NCI-H345 treated with DMSO at 0.1 percent for 48 hours (cell line): ENCODE results near the gene ERF.

Experiments used
- DNase-seq: peaks from one replicate; lab custom pipeline; 2025; ENCODE audit not compliant: unreplicated experiment; lab: John Stamatoyannopoulos, UW

The ERF gene

GRCh38 chr19:42217520-42218437, 37.1 kb downstream of the ERF start, which contains the start of gene DEDD2:
Gene DEDD2 (minus strand): TSS chr19:42217677. CDS start chr19:42217007, 670 bp downstream.
- peak; percentile 78 for DNase-seq

- no peak for DNase-seq
Measured at GRCh38 chr19:42216653-42217519, 38.0 kb downstream of the ERF start.

DNA sequence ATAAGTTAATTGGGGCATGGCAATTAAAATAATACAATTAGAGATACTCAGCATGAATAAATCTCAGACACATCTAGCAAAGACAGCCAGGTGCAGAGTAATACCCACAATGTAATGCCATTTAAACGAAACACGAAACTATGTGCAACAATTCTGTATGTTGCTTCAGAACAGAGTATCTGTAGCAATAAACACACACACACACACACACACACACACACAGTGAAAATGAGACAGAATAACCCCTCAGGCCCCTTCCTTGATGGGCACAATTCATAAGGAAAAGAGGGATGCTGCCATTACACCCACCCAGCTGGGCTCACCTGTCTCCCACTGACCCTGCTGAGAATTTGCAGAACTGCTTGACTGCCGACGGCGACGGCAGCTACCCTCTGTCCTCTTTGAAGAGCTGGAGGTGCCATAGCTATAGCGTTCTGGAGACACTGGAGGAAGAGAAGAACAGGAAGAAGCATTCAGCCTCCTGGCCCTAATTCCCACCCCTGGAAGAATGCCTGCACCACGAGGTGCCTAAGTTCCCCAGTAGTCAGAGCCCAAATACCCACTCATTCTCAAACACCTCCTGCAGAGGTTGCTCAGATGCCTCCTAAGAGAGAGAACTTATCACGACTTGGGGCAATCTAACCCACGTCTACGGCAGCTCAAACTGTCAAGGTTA, 40.0 kb downstream of the ERF start:
- DNase-seq, result no peak

DNA sequence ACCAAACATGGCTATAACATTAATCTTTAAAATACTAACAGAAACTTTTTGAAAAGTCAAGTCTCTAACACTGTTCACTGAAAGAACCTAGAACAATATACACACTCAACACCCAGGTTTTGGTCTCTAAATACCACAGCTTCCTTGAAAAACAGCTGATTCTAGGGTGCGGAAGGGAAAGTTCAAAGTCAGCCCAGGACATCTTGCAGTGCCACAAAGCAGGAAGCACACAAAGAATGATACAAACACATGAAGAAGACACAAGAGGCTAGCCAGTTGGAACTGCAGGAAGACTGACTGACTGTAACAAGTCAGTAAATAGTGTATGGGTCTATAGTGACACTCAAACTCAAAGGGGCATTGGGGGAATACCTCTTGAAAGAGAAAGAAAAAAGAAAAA, 42.0 kb downstream of the ERF start:
- DNase-seq, result no peak

DNA sequence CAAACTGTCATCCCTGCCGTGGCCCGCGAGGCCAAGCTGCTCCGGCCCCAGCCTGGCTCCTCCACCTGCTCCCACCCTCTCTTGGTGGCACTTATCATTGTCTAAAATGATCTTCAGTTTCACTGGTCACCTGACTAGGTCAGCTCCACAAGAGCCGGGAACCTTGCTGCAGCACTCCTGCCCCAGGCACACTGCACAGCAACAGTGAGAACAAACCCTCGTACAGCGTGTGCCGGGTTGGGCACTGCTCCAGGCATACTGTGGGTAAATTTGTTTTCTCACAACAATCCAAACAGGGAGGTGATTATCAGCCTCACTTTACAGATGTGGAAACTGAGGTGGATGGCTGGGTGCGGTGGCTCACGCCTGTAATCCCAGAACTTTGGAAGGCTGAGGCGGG, 46.3 kb downstream of the ERF start:
- no peak for DNase-seq

DNA sequence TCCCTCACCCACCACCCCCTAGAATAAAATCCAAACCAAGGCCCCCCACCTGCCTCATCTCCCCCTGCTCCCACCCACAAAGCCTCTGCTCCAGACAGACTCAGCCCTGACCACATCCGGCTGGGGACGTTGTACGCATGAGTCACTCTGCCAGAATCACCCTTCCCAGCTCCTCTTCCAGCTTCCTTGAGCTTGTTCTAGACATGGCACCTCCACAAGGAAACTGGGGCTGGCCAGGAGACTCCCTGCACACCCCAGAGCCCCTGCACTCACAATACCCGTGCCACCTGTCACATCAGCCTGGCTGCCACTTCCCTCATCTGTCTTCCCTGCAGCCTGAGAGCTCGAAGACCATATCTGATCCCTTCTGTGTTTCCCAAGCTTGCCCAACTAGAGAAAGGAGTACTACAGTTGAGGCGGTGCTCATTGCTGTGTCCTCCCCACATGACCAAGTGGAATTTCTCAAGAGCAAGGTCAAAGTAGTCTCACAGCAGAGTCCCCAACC, 47.1 kb downstream of the ERF start:
- DNase-seq, result no peak

GRCh38 chr19:42206871-42207755, 47.8 kb downstream of the ERF start:
- no peak for DNase-seq

DNA sequence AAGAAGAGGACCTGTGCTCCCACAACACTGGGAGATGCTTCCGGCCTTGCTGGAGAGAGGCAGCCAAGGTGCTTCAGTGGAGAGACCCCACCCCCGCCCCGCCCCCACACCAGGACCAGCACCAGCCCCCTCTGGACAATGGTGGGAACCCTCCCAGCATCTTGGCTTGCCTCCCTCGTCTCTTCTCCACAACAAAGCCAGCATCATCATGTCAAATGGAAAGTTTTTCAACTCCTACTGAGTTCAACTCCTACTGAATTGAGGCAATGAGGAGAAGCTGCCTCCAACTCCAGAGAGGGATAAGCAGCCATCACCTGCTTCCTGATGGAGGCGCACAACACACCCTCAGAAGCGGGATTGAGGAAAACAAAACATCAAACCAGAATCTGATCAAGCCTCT, 50.3 kb downstream of the ERF start:
- no peak for DNase-seq

DNA sequence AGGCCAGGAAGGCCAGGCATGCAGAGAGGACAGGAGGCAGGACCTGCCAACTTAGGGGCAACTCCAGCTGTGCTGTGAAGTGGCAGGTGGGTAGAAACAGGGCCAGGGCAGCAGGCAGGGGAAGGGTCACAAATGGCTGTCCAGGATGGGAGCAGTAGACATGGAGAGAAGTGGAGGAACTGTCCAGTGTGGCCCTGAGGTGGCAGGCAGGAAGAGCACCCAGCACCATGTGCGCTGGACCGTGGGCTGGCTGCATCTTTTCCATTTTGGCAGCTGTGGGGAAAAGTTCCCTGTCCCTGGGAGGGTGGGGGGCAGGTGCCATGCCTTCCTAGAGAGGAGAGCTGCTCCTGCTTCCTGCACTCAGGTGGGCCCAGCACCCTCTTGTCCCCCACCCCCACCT, 51.2 kb downstream of the ERF start:
- no peak for DNase-seq

DNA sequence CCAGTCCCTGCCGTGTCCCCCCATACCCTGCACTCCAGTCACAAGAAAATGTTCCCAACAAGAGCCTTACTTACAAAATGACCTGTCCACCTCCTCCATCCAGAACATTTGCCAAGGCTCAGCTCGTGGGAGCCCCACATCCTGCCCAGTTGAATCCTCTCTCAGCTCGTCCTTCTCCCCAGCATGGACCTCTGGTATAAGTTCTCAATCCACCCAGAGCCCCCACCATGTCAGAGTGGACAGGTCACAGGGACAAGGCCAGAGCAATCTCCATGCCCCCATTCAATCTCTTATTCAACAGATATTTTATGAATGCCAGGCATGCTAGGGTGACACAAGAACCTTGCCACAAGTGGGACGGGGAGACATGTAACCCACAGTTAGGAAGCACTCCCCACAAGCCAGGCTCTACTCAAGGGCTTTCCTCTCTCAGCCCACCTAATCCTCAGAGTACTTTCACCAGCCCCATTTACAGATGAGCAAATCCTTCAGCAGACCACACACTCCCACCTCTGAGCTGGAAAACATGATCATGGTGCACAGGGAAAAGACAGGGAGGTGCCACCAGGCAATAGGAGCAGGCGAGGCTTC, 52.5 kb downstream of the ERF start:
- DNase-seq, result no peak

GRCh38 chr19:42201489-42202289, 53.2 kb downstream of the ERF start:
- no peak for DNase-seq

- no peak for DNase-seq
Measured at GRCh38 chr19:42200116-42200715, 54.7 kb downstream of the ERF start.

DNA sequence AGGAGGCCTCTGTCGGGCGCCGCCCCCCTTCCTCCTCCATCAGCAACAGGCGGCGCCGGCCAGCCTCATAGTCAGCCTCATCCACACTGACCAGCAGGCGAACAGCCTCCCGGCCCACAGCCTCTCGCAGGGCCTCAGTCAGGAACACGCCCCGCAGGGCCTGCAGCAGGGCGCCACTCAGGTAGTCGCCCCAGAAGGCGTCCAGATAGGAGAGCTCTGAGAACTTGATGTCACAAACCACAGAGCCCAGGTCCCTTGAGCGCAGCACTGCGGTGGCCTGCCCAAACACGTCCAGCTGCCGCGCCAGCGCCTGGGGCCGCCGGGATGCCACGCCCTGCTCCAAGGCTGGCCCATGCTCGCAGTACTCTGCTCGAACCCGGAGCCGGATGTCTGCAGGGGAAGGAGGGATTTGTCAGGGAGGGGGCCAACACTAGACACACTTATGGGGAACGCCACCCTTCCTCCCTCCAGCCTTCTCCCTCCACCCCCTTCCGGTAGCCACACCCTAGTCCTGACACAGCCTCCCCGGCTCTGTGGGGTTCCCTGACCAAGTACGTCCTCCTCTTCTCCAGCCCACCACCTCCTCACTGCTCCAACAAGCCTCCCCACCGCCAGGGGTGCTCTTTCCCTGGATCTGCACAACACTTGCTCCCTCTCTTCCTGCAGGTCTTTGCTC, 55.4 kb downstream of the ERF start:
- DNase-seq, result no peak

DNA sequence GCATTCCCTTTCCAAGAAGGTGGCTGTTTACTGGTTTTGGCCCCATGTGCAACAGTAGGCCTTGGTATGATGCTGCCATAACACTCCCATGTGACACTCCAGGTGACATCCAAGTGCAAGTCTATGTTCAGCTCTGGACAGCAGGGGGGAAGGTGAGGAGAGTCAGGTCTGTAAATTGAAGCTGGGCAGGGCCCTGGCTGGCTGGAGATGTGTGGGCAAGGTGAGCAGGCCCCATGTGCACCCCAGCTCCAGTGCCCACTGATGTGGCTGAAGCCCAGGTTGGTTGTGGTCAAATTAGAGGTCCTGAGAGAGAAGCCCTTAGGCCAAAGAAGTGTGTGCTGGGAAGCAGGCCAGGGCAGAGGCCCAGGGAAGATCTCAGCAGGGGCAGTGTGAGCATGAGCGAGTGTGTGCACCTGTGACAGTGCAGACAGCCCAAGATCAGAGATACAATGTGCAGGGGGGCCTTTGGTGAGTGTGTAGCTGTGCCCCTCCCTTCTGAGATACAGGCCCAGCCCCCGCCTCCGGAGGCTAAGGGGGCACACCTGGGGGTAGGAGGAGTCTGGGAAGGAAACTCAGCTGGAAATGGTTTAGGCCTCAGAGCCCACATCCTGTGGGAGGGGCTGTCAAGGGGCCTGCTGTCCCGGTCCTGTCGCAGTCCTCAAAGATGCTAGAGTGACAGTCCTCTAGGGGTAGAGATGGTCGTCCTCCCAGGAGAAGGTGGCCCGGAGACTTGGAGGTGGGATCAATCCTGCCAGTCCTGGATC, 56.1 kb downstream of the ERF start:
- DNase-seq, result no peak
